H1 (cell line): Measurements from ENCODE around the gene HOOK1. TPM values are rescaled to one million over a fixed set of nuclear protein-coding genes. Genes with fewer than 3 reads are reported as not detected.

Experiments used
- ATF2 ChIP-seq: IDR thresholded peaks from 2 replicates; pipeline ENCODE4 v1.6.1; 2012; ENCODE audit warnings: low read length, inconsistent platforms
- BACH1 ChIP-seq: IDR thresholded peaks from 2 replicates; pipeline ENCODE4 v1.6.1; 2012; ENCODE audit warnings: low read length, improper control_type of control experiment
- BRCA1 ChIP-seq: IDR thresholded peaks from 2 replicates; pipeline ENCODE4 v1.6.1; 2012; ENCODE audit warnings: low read depth, low read length, improper control_type of control experiment
- CHD2 ChIP-seq: IDR thresholded peaks from 2 replicates; pipeline ENCODE4 v1.6.1; 2012; ENCODE audit warnings: low read length, improper control_type of control experiment
- EGR1 ChIP-seq: IDR thresholded peaks from 2 replicates; pipeline ENCODE4 v1.6.1; 2011; ENCODE audit warnings: low read depth, low read length, borderline replicate concordance
- EZH2 ChIP-seq: fragments of 200-600 bp; sonication (generic); IDR thresholded peaks from 2 replicates; pipeline ENCODE4 v1.7.1; 2012; ENCODE audit warnings: low read depth, mild to moderate bottlenecking, moderate library complexity, low read length, inconsistent platforms; ENCODE audit not compliant: severe bottlenecking
- GTF2F1 ChIP-seq: IDR thresholded peaks from 2 replicates; pipeline ENCODE4 v1.6.1; 2012; ENCODE audit warnings: low read depth, low read length, improper control_type of control experiment, borderline replicate concordance
- HDAC6 ChIP-seq: IDR thresholded peaks from one replicate; pipeline ENCODE4 v1.7.1; 2012; ENCODE audit warnings: low read depth, mild to moderate bottlenecking, inconsistent platforms, low read length, moderate library complexity
- MAFK ChIP-seq: IDR thresholded peaks from 2 replicates; pipeline ENCODE4 v1.6.1; 2012; ENCODE audit warnings: low read depth, mild to moderate bottlenecking, improper control_type of control experiment, low read length
- NANOG ChIP-seq: IDR thresholded peaks from 2 replicates; pipeline ENCODE4 v1.6.1; 2011; ENCODE audit warnings: low read length, low read depth, mild to moderate bottlenecking, inconsistent platforms; ENCODE audit not compliant: insufficient read depth, poor library complexity, severe bottlenecking
- NRF1 ChIP-seq: IDR thresholded peaks from 2 replicates; pipeline ENCODE4 v1.6.1; 2011; ENCODE audit warnings: mild to moderate bottlenecking, low read depth, low read length, improper control_type of control experiment
- POLR2AphosphoS5 ChIP-seq: IDR thresholded peaks from 2 replicates; pipeline ENCODE4 v1.6.1; 2011; ENCODE audit warnings: low read depth, low read length
- RFX5 ChIP-seq: IDR thresholded peaks from 2 replicates; pipeline ENCODE4 v1.6.1; 2011; ENCODE audit warnings: low read depth, low read length, improper control_type of control experiment, borderline replicate concordance
- RNF2 ChIP-seq: fragments of 200-900, 300-1000 bp; sonication (generic); IDR thresholded peaks from 2 replicates; pipeline ENCODE4 v1.7.1; 2016; ENCODE audit warnings: borderline replicate concordance, low read depth, mild to moderate bottlenecking, antibody characterized with exemption, low read length; ENCODE audit not compliant: poor library complexity, severe bottlenecking; ENCODE audit errors: missing control alignments
- RXRA ChIP-seq: IDR thresholded peaks from 2 replicates; pipeline ENCODE4 v1.6.1; 2011; ENCODE audit warnings: low read depth, mild to moderate bottlenecking, low read length, moderate library complexity; ENCODE audit not compliant: insufficient read depth
- SP4 ChIP-seq: IDR thresholded peaks from 2 replicates; pipeline ENCODE4 v1.6.1; 2012; ENCODE audit warnings: low read length, inconsistent platforms
- TAF1 ChIP-seq: IDR thresholded peaks from 2 replicates; pipeline ENCODE4 v1.6.1; 2011; ENCODE audit warnings: mild to moderate bottlenecking, low read depth, low read length
- TCF12 ChIP-seq: IDR thresholded peaks from 2 replicates; pipeline ENCODE4 v1.6.1; 2011; ENCODE audit warnings: low read depth, mild to moderate bottlenecking, low read length
- TEAD4 ChIP-seq: IDR thresholded peaks from 2 replicates; pipeline ENCODE4 v1.6.1; 2012; ENCODE audit warnings: low read depth, low read length, inconsistent platforms, mixed read lengths
- polyA plus RNA-seq, 7 experiments: library from polyadenylated mRNA; depleted of rRNA in 3 of 7; stranded (reverse) in 5 of 7; unstranded in 2 of 7; fragments of >200 nt in 5 of 7; fragments of 200-250 nt in 2 of 7; gene quantifications; 1 replicate in 5 of 7; 2 replicates in 1 of 7; 4 replicates in 1 of 7; pipeline versions ENCODE4 v1.2.1 to v1.2.3, GENCODE V29; 2011 to 2013; ENCODE audit warnings: missing spikeins in 2 of 7, mixed read lengths in 2 of 7
- total RNA-seq: library from RNA; stranded (reverse); fragmentation: NEBNext Ultra II Directional; extraction: Animal tissue kit (Norgen Biotek cat#: 25700); gene quantifications from 2 replicates; pipeline ENCODE4 v1.2.1, GENCODE V29; 2021
- TF ChIP-seq, protein P1 (sequence below), 3 experiments: IDR thresholded peaks; 1 replicate in 2 of 3; 2 replicates in 1 of 3; pipeline versions ENCODE4 v1.5.1 to v1.6.1; 2011; ENCODE audit warnings: low read length in 3 of 3, mild to moderate bottlenecking in 3 of 3, inconsistent platforms in 2 of 3, low read depth in 1 of 3, moderate library complexity in 1 of 3; ENCODE audit not compliant: insufficient read depth in 1 of 3; ENCODE audit errors: control extremely low read depth in 1 of 3

HOOK1 gene
- total and polyA plus RNA-seq, 2 of the 8 experiments (the other 6 are each of a cell fraction or from before 2014, with no cell fraction given), result 5.6 to 34.5 TPM

DNA sequence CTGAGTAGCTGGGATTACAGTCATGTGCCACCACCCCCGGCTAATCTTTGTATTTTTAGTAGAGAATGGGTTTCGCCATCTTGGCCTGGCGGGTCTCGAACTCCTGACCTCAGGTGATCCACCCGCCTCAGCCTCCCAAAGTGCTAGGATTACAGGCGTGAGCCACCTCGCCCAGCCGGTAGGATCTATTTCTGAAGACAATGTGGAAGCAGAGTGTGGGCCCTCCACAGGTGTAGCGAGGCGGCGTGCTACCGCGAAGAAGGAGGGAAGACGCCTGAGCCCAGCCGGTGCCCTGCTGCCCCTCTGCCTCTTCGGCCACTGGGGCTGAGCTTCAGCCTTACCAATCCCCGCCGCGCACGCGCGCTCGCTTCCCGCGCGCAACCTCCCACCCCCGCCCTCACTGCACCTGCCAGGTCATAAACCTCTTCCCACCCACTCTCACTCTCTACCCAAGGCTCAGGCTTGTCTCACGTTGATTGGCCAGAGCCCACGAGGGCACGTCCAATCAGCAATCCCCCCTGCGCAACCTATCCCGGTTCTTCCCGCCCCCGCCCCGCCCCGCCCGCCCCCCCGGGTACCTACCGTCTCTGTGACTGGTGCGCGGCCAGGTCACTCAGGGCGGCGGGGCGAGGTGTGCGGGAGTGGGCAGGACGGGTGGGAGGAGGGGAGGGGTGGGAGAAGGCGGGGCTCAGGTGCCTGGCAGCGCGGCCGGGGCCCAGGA lies 409 bp upstream of the HOOK1 start (continued):
- TF ChIP-seq NANOG, result no peak
- TF ChIP-seq BACH1, result peak; percentile 92
- TF ChIP-seq RFX5, result no peak
- TF ChIP-seq RNF2, result no peak
- no peak for TF ChIP-seq HDAC6
- TF ChIP-seq ATF2, result no peak
- no peak for TF ChIP-seq BRCA1
- no peak for TF ChIP-seq TEAD4
- TF ChIP-seq, protein P1, sequence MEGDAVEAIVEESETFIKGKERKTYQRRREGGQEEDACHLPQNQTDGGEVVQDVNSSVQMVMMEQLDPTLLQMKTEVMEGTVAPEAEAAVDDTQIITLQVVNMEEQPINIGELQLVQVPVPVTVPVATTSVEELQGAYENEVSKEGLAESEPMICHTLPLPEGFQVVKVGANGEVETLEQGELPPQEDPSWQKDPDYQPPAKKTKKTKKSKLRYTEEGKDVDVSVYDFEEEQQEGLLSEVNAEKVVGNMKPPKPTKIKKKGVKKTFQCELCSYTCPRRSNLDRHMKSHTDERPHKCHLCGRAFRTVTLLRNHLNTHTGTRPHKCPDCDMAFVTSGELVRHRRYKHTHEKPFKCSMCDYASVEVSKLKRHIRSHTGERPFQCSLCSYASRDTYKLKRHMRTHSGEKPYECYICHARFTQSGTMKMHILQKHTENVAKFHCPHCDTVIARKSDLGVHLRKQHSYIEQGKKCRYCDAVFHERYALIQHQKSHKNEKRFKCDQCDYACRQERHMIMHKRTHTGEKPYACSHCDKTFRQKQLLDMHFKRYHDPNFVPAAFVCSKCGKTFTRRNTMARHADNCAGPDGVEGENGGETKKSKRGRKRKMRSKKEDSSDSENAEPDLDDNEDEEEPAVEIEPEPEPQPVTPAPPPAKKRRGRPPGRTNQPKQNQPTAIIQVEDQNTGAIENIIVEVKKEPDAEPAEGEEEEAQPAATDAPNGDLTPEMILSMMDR (IDR thresholded peaks at IDR 0.05; ENCODE audit: control extremely low read depth in 1 of 3, insufficient read depth in 1 of 3, low read depth in 1 of 3, low read length in 3 of 3), result no peak
- TF ChIP-seq NRF1, result peak; percentile 44; the same call in 1 of the 2 replicates
- no peak for TF ChIP-seq GTF2F1
- peak; percentile 73; the same call in 1 of the 2 replicates for TF ChIP-seq POLR2AphosphoS5
- TF ChIP-seq TCF12, result peak; percentile 53; the same call in 1 of the 2 replicates
- TF ChIP-seq EZH2, result no peak
- TF ChIP-seq RXRA, result no peak
- peak; percentile 64; the same call in 1 of the 2 replicates for TF ChIP-seq TAF1
- no peak for TF ChIP-seq CHD2
- no peak for TF ChIP-seq SP4
- no peak for TF ChIP-seq EGR1
- TF ChIP-seq MAFK, result no peak
